ENCODE results near the gene ADGRA3.

The ADGRA3 gene

DNA sequence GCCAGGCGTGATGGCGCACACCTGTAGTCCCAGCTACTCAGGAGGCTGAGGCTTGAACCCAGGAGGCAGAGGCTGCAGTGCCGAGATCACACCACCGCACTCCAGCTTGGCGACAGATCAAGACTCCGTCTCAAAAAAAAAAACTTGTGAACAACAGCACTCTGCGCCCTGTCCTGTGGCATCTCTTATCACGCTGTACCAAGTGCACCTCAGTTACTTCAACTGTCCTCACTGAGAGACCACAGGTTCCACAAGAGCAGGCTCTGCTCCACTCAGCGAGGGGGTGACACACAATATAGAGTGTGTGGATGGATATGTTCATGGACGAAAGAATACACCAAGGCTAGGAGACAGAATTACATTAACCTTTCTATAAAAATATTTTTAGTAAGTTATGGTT is 49.3 kb downstream of the ADGRA3 start:
- TF ChIP-seq, protein P1, sequence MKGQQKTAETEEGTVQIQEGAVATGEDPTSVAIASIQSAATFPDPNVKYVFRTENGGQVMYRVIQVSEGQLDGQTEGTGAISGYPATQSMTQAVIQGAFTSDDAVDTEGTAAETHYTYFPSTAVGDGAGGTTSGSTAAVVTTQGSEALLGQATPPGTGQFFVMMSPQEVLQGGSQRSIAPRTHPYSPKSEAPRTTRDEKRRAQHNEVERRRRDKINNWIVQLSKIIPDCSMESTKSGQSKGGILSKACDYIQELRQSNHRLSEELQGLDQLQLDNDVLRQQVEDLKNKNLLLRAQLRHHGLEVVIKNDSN (IDR thresholded peaks at IDR 0.05) = no peak
- TF ChIP-seq RAD21 (IDR thresholded peaks at IDR 0.05; ENCODE audit: low read depth) (no peak), EGR1 (IDR thresholded peaks at IDR 0.05) (no peak), NFIC (IDR thresholded peaks at IDR 0.05) (no peak), CEBPB (IDR thresholded peaks at IDR 0.05) (no peak), TAF1 (IDR thresholded peaks at IDR 0.05; ENCODE audit: low read depth) (no peak), TCF12 (IDR thresholded peaks at IDR 0.05; ENCODE audit: low read depth) (no peak), EP300 (IDR thresholded peaks at IDR 0.05; ENCODE audit: borderline replicate concordance) (no peak)
- TF ChIP-seq, protein P2, sequence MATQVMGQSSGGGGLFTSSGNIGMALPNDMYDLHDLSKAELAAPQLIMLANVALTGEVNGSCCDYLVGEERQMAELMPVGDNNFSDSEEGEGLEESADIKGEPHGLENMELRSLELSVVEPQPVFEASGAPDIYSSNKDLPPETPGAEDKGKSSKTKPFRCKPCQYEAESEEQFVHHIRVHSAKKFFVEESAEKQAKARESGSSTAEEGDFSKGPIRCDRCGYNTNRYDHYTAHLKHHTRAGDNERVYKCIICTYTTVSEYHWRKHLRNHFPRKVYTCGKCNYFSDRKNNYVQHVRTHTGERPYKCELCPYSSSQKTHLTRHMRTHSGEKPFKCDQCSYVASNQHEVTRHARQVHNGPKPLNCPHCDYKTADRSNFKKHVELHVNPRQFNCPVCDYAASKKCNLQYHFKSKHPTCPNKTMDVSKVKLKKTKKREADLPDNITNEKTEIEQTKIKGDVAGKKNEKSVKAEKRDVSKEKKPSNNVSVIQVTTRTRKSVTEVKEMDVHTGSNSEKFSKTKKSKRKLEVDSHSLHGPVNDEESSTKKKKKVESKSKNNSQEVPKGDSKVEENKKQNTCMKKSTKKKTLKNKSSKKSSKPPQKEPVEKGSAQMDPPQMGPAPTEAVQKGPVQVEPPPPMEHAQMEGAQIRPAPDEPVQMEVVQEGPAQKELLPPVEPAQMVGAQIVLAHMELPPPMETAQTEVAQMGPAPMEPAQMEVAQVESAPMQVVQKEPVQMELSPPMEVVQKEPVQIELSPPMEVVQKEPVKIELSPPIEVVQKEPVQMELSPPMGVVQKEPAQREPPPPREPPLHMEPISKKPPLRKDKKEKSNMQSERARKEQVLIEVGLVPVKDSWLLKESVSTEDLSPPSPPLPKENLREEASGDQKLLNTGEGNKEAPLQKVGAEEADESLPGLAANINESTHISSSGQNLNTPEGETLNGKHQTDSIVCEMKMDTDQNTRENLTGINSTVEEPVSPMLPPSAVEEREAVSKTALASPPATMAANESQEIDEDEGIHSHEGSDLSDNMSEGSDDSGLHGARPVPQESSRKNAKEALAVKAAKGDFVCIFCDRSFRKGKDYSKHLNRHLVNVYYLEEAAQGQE (IDR thresholded peaks at IDR 0.05; ENCODE audit: low read depth) = no peak
- TF ChIP-seq, protein P3, sequence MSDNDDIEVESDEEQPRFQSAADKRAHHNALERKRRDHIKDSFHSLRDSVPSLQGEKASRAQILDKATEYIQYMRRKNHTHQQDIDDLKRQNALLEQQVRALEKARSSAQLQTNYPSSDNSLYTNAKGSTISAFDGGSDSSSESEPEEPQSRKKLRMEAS (IDR thresholded peaks at IDR 0.05) = no peak

DNA sequence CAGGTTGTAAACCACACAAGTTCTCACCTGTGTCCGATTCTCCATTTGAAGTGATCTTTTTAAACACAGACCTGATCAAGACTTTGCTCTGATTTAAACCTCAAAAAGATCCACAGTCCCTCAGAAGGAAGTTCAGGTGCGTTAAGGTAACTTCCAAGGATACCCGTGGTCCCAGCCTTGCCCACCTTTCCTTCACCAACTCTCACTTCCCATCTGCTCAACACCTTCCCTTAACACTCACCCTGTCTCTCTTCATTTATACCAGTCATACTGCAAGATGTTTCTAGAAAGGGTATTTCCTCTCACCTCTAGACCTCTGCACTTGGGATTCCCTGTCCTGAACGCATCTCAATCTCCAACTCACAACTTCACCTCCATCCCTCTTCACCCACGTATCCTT is 49.9 kb downstream of the ADGRA3 start:
- TF ChIP-seq TAF1 (IDR thresholded peaks at IDR 0.05; ENCODE audit: low read depth) = no peak
- no peak for TF ChIP-seq FOXM1 (IDR thresholded peaks at IDR 0.05; ENCODE audit: borderline replicate concordance, low read depth)
- no peak for TF ChIP-seq YY1 (IDR thresholded peaks at IDR 0.05; ENCODE audit: low read depth)
- TF ChIP-seq, protein P3 (IDR thresholded peaks at IDR 0.05) = no peak

DNA sequence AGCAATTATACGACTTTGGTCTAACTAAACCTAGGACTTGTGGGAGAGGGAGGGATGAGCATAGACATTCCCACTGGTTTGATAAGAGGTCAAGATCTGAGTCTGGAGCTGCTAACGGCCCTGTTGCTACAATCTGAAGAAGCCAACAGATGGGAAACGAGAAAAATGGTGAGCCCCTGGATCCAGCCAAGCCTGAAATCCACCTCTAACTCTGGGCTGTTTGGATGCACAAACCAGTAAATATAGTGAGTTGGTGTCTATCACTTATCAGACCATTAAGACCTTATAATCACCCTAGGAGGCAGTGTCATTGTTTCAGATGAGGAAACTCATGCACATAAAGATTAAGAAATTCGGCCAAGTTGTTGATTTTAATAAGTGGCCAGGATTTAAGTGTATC is 50.5 kb downstream of the ADGRA3 start:
- TF ChIP-seq ZBTB7A (IDR thresholded peaks at IDR 0.05; ENCODE audit: low read depth) = no peak
- TF ChIP-seq, protein P2 (IDR thresholded peaks at IDR 0.05; ENCODE audit: low read depth) = no peak

DNA sequence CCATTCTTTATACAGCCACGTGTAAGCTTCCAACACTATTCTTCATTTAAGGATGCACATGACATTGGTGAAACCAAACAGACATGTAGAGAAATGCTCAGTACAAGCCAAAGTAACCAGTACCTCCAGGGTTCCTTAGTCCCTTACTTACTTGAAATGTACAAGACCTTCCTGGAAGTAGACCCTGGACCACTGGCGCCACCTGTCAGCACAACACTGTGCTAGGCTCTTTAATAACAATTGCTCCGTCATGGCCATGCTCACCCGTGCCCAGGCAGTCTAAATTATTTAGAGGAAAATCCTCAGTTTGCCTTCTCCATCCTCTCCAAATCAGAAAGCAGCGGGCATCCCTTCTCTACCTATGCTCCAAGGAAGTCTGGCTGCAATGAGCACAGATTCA is 52.7 kb downstream of the ADGRA3 start:
- no peak for TF ChIP-seq EGR1 (IDR thresholded peaks at IDR 0.05)
- TF ChIP-seq CEBPB (IDR thresholded peaks at IDR 0.05) = no peak
- TF ChIP-seq RAD21 (IDR thresholded peaks at IDR 0.05; ENCODE audit: low read depth) = peak; percentile 29; the same call in 1 of the 2 replicates
- no peak for TF ChIP-seq EP300 (IDR thresholded peaks at IDR 0.05; ENCODE audit: borderline replicate concordance)
- TF ChIP-seq FOXM1 (IDR thresholded peaks at IDR 0.05; ENCODE audit: borderline replicate concordance, low read depth) = no peak

DNA sequence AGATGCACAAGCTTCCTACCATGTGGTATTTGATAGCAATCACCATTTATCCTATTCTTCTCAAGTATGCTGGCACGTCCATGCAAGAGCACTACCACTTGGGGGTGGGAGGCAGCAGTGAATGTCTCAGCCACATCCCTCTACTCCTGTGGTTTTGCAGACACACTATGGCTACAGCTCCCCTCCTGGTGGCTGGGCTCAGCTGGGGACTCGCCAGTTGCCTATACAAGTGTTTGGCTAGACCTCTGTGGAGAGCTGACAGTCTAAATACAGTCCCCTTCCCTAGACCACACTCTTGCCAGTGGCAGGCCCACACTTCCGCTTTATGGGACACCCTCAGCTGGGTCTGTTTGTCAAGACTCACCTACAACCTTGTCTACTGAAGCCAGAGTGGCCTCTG is 53.2 kb downstream of the ADGRA3 start:
- TF ChIP-seq ZBTB7A (IDR thresholded peaks at IDR 0.05; ENCODE audit: low read depth) = no peak
- no peak for TF ChIP-seq RAD21 (IDR thresholded peaks at IDR 0.05; ENCODE audit: low read depth)
- no peak for TF ChIP-seq TAF1 (IDR thresholded peaks at IDR 0.05; ENCODE audit: low read depth)
- no peak for TF ChIP-seq FOXM1 (IDR thresholded peaks at IDR 0.05; ENCODE audit: borderline replicate concordance, low read depth)
- TF ChIP-seq, protein P2 (IDR thresholded peaks at IDR 0.05; ENCODE audit: low read depth) = no peak
- TF ChIP-seq NFIC (IDR thresholded peaks at IDR 0.05) = no peak
- TF ChIP-seq, protein P1 (IDR thresholded peaks at IDR 0.05) = no peak
- TF ChIP-seq CREB1 (IDR thresholded peaks at IDR 0.05; ENCODE audit: low read depth) = no peak
- TF ChIP-seq EGR1 (IDR thresholded peaks at IDR 0.05) = no peak
- TF ChIP-seq EP300 (IDR thresholded peaks at IDR 0.05; ENCODE audit: borderline replicate concordance) = no peak
- no peak for TF ChIP-seq TCF12 (IDR thresholded peaks at IDR 0.05; ENCODE audit: low read depth)
- no peak for TF ChIP-seq TEAD4 (IDR thresholded peaks at IDR 0.05)
- TF ChIP-seq CEBPB (IDR thresholded peaks at IDR 0.05) = no peak
- no peak for TF ChIP-seq YY1 (IDR thresholded peaks at IDR 0.05; ENCODE audit: low read depth)
- TF ChIP-seq, protein P3 (IDR thresholded peaks at IDR 0.05) = no peak

Measured in Ishikawa (cell line).